Effector memory CD8-positive, alpha-beta T cell (primary cell): Measurements from ENCODE around the gene INPP5A.
A peak's percentile ranks its signal among the peaks of the same experiment; 100 is the strongest.

Experiments used
- ATAC-seq: fragments of 150-1000 bp; cut with Tn5 transposase; replicated peaks from 2 replicates; pipeline ENCODE4 v1.10.0; 2021; ENCODE audit warnings: mild to moderate bottlenecking, moderate library complexity
- DNase-seq, 3 experiments: peaks; one replicate each; pipeline ENCODE4 v3.0.0; 2021
- H3K27ac Mint-ChIP-seq, 2 donors: one replicate each; pipeline ENCODE4 v1.8.0; 2022; ENCODE audit warnings: mild to moderate bottlenecking in 2 of 2, mixed read lengths in 2 of 2, moderate library complexity in 2 of 2
- H3K27me3 Mint-ChIP-seq, 2 donors: one replicate each; pipeline ENCODE4 v1.8.0; 2022; ENCODE audit warnings: mixed read lengths in 2 of 2
- H3K36me3 Mint-ChIP-seq: one replicate; pipeline ENCODE4 v1.8.0; 2022; ENCODE audit warnings: mild to moderate bottlenecking, moderate library complexity, mixed read lengths; ENCODE audit not compliant: insufficient read depth
- H3K4me1 Mint-ChIP-seq, 2 donors: one replicate each; pipeline ENCODE4 v1.8.0; 2022; ENCODE audit warnings: low read depth in 2 of 2, mixed read lengths in 2 of 2
- H3K4me3 Mint-ChIP-seq, 2 donors: one replicate each; pipeline ENCODE4 v1.8.0; 2022; ENCODE audit warnings: mild to moderate bottlenecking in 2 of 2, mixed read lengths in 2 of 2, moderate library complexity in 2 of 2
- H3K9me3 Mint-ChIP-seq, 2 donors: one replicate each; pipeline ENCODE4 v1.8.0; 2022; ENCODE audit warnings: mixed read lengths in 2 of 2

The INPP5A gene

GRCh38 chr10:132619927-132620326 lies 82.3 kb downstream of the INPP5A start:
- DNase-seq = no peak
- no peak overlapping the region for H3K4me3 Mint-ChIP-seq
- H3K9me3 Mint-ChIP-seq = peaks cover 6 to 24% of the 10 kb centered on the region in 2 donors

GRCh38 chr10:132624061-132624846 lies 86.7 kb downstream of the INPP5A start:
- peaks cover 17 to 19% of the 10 kb centered on the region in 2 donors for H3K4me1 Mint-ChIP-seq
- H3K4me3 Mint-ChIP-seq = no peak overlapping the region
- no peak overlapping the region for H3K27ac Mint-ChIP-seq
- ATAC-seq = no peak
- no peaks in the 10 kb centered on the region for H3K36me3 Mint-ChIP-seq
- H3K27me3 Mint-ChIP-seq = no peaks in the 10 kb centered on the region
- H3K9me3 Mint-ChIP-seq = peaks cover 0 to 13% of the 10 kb centered on the region in 2 donors
- no peak for DNase-seq

More at GRCh38 chr10:132619927-132620326, 82.3 kb downstream of the INPP5A start:
- H3K4me1 Mint-ChIP-seq = peaks cover 16 to 17% of the 10 kb centered on the region in 2 donors
- no peak overlapping the region for H3K27ac Mint-ChIP-seq
- no peak for ATAC-seq
- no peaks in the 10 kb centered on the region for H3K27me3 Mint-ChIP-seq
- H3K36me3 Mint-ChIP-seq = peaks cover 22% of the 10 kb centered on the region

GRCh38 chr10:132624847-132625471 lies 87.4 kb downstream of the INPP5A start:
- no peak overlapping the region for H3K27ac Mint-ChIP-seq
- no peak overlapping the region for H3K4me3 Mint-ChIP-seq
- peaks cover 24% of the 10 kb centered on the region in 2 donors for H3K4me1 Mint-ChIP-seq
- ATAC-seq (no peak), DNase-seq (no peak)
- no peaks in the 10 kb centered on the region for H3K27me3 Mint-ChIP-seq
- peaks cover 0 to 13% of the 10 kb centered on the region in 2 donors for H3K9me3 Mint-ChIP-seq
- no peaks in the 10 kb centered on the region for H3K36me3 Mint-ChIP-seq

GRCh38 chr10:132626019-132626760 lies 88.6 kb downstream of the INPP5A start:
- DNase-seq (no peak), ATAC-seq (no peak)
- H3K36me3 Mint-ChIP-seq = no peaks in the 10 kb centered on the region
- H3K4me3 Mint-ChIP-seq = no peak overlapping the region
- peaks cover 0 to 6% of the 10 kb centered on the region in 2 donors for H3K9me3 Mint-ChIP-seq
- H3K27ac Mint-ChIP-seq = no peak overlapping the region
- no peaks in the 10 kb centered on the region for H3K27me3 Mint-ChIP-seq
- peaks cover 24 to 28% of the 10 kb centered on the region in 2 donors for H3K4me1 Mint-ChIP-seq

- H3K27ac Mint-ChIP-seq = no peak overlapping the region
Measured at GRCh38 chr10:132626761-132627665, 89.4 kb downstream of the INPP5A start.

GRCh38 chr10:132627666-132628531 lies 90.3 kb downstream of the INPP5A start:
- H3K27ac Mint-ChIP-seq = no peak overlapping the region
- ATAC-seq = peak; percentile 21
- H3K27me3 Mint-ChIP-seq = no peaks in the 10 kb centered on the region
- H3K36me3 Mint-ChIP-seq = no peaks in the 10 kb centered on the region
- no peak for DNase-seq
- H3K4me3 Mint-ChIP-seq = no peak overlapping the region
- H3K4me1 Mint-ChIP-seq = peaks cover 24 to 28% of the 10 kb centered on the region in 2 donors
- no peaks in the 10 kb centered on the region for H3K9me3 Mint-ChIP-seq

More at GRCh38 chr10:132626761-132627665, 89.4 kb downstream of the INPP5A start:
- Mint-ChIP-seq H3K27me3 (no peaks in the 10 kb centered on the region), H3K9me3 (no peaks in the 10 kb centered on the region), H3K36me3 (no peaks in the 10 kb centered on the region), H3K4me1 (peaks cover 24 to 28% of the 10 kb centered on the region in 2 donors), H3K4me3 (no peak overlapping the region)
- no peak for DNase-seq
- no peak for ATAC-seq

GRCh38 chr10:132628966-132629900 lies 91.6 kb downstream of the INPP5A start:
- ATAC-seq (no peak), DNase-seq (no peak)
- Mint-ChIP-seq H3K4me1 (peaks cover 24 to 30% of the 10 kb centered on the region in 2 donors), H3K4me3 (no peak overlapping the region), H3K27ac (peak overlapping the region in 1 of 2 donors; percentile 39), H3K9me3 (no peaks in the 10 kb centered on the region), H3K36me3 (no peaks in the 10 kb centered on the region), H3K27me3 (no peaks in the 10 kb centered on the region)

- Mint-ChIP-seq H3K4me3 (no peak overlapping the region), H3K4me1 (peaks cover 28 to 32% of the 10 kb centered on the region in 2 donors)
Measured at GRCh38 chr10:132630156-132630555, 92.6 kb downstream of the INPP5A start.

GRCh38 chr10:132630666-132631337 lies 93.2 kb downstream of the INPP5A start:
- ATAC-seq (no peak), DNase-seq (no peak)
- Mint-ChIP-seq H3K4me3 (no peak overlapping the region), H3K36me3 (no peaks in the 10 kb centered on the region), H3K9me3 (no peaks in the 10 kb centered on the region), H3K27ac (no peak overlapping the region), H3K4me1 (peaks cover 26 to 30% of the 10 kb centered on the region in 2 donors), H3K27me3 (no peaks in the 10 kb centered on the region)

More at GRCh38 chr10:132630156-132630555, 92.6 kb downstream of the INPP5A start:
- DNase-seq (no peak), ATAC-seq (no peak)
- no peaks in the 10 kb centered on the region for H3K36me3 Mint-ChIP-seq
- H3K27ac Mint-ChIP-seq = peak overlapping the region in 1 of 2 donors; percentile 39
- no peaks in the 10 kb centered on the region for H3K9me3 Mint-ChIP-seq
- H3K27me3 Mint-ChIP-seq = no peaks in the 10 kb centered on the region

- Mint-ChIP-seq H3K36me3 (no peaks in the 10 kb centered on the region), H3K9me3 (no peaks in the 10 kb centered on the region), H3K4me3 (no peak overlapping the region), H3K27me3 (no peaks in the 10 kb centered on the region), H3K27ac (no peak overlapping the region), H3K4me1 (peaks cover 25 to 30% of the 10 kb centered on the region in 2 donors)
- no peak for DNase-seq
- no peak for ATAC-seq
Measured at GRCh38 chr10:132631338-132631735, 93.8 kb downstream of the INPP5A start.

GRCh38 chr10:132632091-132632561 lies 94.5 kb downstream of the INPP5A start:
- no peak for ATAC-seq
- no peaks in the 10 kb centered on the region for H3K9me3 Mint-ChIP-seq
- H3K4me1 Mint-ChIP-seq = peaks cover 19 to 23% of the 10 kb centered on the region in 2 donors
- no peak overlapping the region for H3K27ac Mint-ChIP-seq
- no peaks in the 10 kb centered on the region for H3K36me3 Mint-ChIP-seq
- H3K4me3 Mint-ChIP-seq = no peak overlapping the region
- H3K27me3 Mint-ChIP-seq = no peaks in the 10 kb centered on the region
- no peak for DNase-seq
